Esophagus muscularis mucosa (tissue), 4 donors: ENCODE data around the gene INCA1. TPM values are rescaled to one million over a fixed set of nuclear protein-coding genes. Genes with fewer than 3 reads are reported as not detected.
A peak's percentile ranks its signal among the peaks of the same experiment; 100 is the strongest.

Source experiments
- DNase-seq: peaks from one replicate; pipeline ENCODE4 v3.0.0-alpha.2; 2017; ENCODE audit errors: extremely low spot score
- H3K27ac ChIP-seq, 4 donors: fragments of 200-600 bp; sonication (generic); replicated peaks in 1 of 4; 1 replicate in 3 of 4; 2 replicates in 1 of 4; pipeline ENCODE4 v1.5.1; 2016 to 2019; ENCODE audit warnings: mild to moderate bottlenecking in 1 of 4
- H3K27me3 ChIP-seq, 4 donors: fragments of 200-600 bp; sonication (generic); one replicate each; pipeline versions ENCODE4 v1.5.1 to v1.6.0; 2016 to 2019
- H3K36me3 ChIP-seq, 4 donors: fragments of 200-600 bp; sonication (generic); one replicate each; pipeline ENCODE4 v1.5.1; 2016 to 2019
- H3K4me1 ChIP-seq, 4 donors: fragments of 200-600 bp; sonication (generic); one replicate each; pipeline ENCODE4 v1.5.1; 2016 to 2019
- H3K4me3 ChIP-seq, 4 donors: fragments of 200-600 bp; sonication (generic); 1 replicate in 2 of 4; 2 replicates in 2 of 4; pipeline ENCODE4 v1.5.1; 2016 to 2019; ENCODE audit warnings: mild to moderate bottlenecking in 4 of 4, moderate library complexity in 1 of 4
- H3K9me3 ChIP-seq, 4 donors: fragments of 200-600 bp; sonication (generic); 1 replicate in 3 of 4; 2 replicates in 1 of 4; pipeline ENCODE4 v1.5.1; 2016 to 2019
- CTCF ChIP-seq, 3 experiments: fragments of 200-600 bp in 2 of 3; fragments of 450-650 bp in 1 of 3; sonication (generic) in 2 of 3; IDR thresholded peaks; one replicate each; pipeline ENCODE4 v1.5.1; 2017 to 2019; ENCODE audit warnings: antibody characterized with exemption in 3 of 3, mild to moderate bottlenecking in 2 of 3, moderate library complexity in 1 of 3
- EP300 ChIP-seq: sonication (generic); formaldehyde crosslinking; IDR thresholded peaks from one replicate; pipeline ENCODE4 v1.6.1; 2017; ENCODE audit warnings: antibody characterized with exemption
- POLR2A ChIP-seq: fragments of 450-650 bp; IDR thresholded peaks from one replicate; pipeline ENCODE4 v1.6.1; 2017; ENCODE audit warnings: antibody characterized with exemption, moderate library complexity, mild to moderate bottlenecking, low read depth
- POLR2AphosphoS5 ChIP-seq, 2 donors: sonication (generic); formaldehyde crosslinking; IDR thresholded peaks; one replicate each; pipeline ENCODE4 v1.6.1; 2017; ENCODE audit warnings: antibody characterized with exemption in 2 of 2
- WGBS: methylation state at CpG from one replicate; pipeline ENCODE4 v1.1.5; 2018; 5-methylcytosine and 5-hydroxymethylcytosine counted together
- intact Hi-C: fragments of 100-400 bp; cut with DNase I; formaldehyde crosslinking; loops from one replicate; pipeline ENCODE4 v1.15.1; 2023
- total RNA-seq, 4 donors: library from RNA; depleted of rRNA; stranded (reverse); fragments of >200 nt; gene quantifications; one replicate each; pipeline versions ENCODE4 v1.1.0 to v1.2.1, GENCODE V29; 2016

The INCA1 gene
- total RNA-seq, 4 donors from 2014 or later = 1.3 to 4.6 (median 3.0) TPM

- peaks cover 0 to 1% (median 0%) of the 10 kb centered on the region in 4 donors for H3K27me3 ChIP-seq
- no peaks in the 10 kb centered on the region for H3K9me3 ChIP-seq
- TF ChIP-seq EP300 (no peak), CTCF (IDR thresholded peaks at IDR 0.05) (no peak), POLR2A (no peak), POLR2AphosphoS5 (IDR thresholded peaks at IDR 0.05) (no peak)
- no peaks in the 10 kb centered on the region for H3K4me1 ChIP-seq
- no peaks in the 10 kb centered on the region for H3K36me3 ChIP-seq
- WGBS = 87% methylated on average over 14 of the region's 15 CpGs
- no peak overlapping the region for H3K27ac ChIP-seq
- no peak overlapping the region for H3K4me3 ChIP-seq
- no peak for DNase-seq
- intact Hi-C loops = no loop called here
Observed at GRCh38 chr17:5042157-5043022, 45.1 kb upstream of the INCA1 start.

- Histone ChIP-seq H3K9me3 (no peaks in the 10 kb centered on the region), H3K36me3 (no peaks in the 10 kb centered on the region), H3K4me3 (peak within 1 kb of the TSS in 1 of 4 donors; percentile 30), H3K27me3 (peaks cover 0 to 35% (median 3%) of the 10 kb centered on the region in 4 donors), H3K4me1 (peaks cover 3 to 18% (median 14%) of the 10 kb centered on the region in 4 donors), H3K27ac (no peak within 1 kb of the TSS)
- 22% methylated on average over 9 of the region's 24 CpGs for WGBS
- no peak for TF ChIP-seq POLR2A
- no peak for DNase-seq
- intact Hi-C loops = no loop called here
Observed at GRCh38 chr17:5035315-5035714, 38.0 kb upstream of the INCA1 start, which contains the start of gene SLC52A1. TSS of gene SLC52A1 (minus strand) at chr17:5035426. CDS start at chr17:5034606, 820 bp downstream.

GRCh38 chr17:5034651-5035050 lies 37.3 kb upstream of the INCA1 start:
- TF ChIP-seq POLR2A (no peak), POLR2AphosphoS5 (IDR thresholded peaks at IDR 0.05) (no peak)
- no peaks in the 10 kb centered on the region for H3K36me3 ChIP-seq
- intact Hi-C loops = no loop called here
- no peak overlapping the region for H3K4me3 ChIP-seq
- 91% methylated on average over 12 of the region's 14 CpGs for WGBS
- H3K9me3 ChIP-seq = no peaks in the 10 kb centered on the region
- peaks cover 3 to 18% (median 14%) of the 10 kb centered on the region in 4 donors for H3K4me1 ChIP-seq
- H3K27me3 ChIP-seq = peaks cover 0 to 35% (median 3%) of the 10 kb centered on the region in 4 donors
- no peak overlapping the region for H3K27ac ChIP-seq
- no peak for DNase-seq

- Histone ChIP-seq H3K4me1 (peaks cover 3 to 18% (median 14%) of the 10 kb centered on the region in 4 donors), H3K9me3 (no peaks in the 10 kb centered on the region), H3K36me3 (no peaks in the 10 kb centered on the region), H3K27me3 (peaks cover 0 to 35% (median 3%) of the 10 kb centered on the region in 4 donors), H3K27ac (no peak overlapping the region), H3K4me3 (no peak overlapping the region)
- TF ChIP-seq EP300 (no peak), POLR2A (no peak), CTCF (IDR thresholded peaks at IDR 0.05) (no peak), POLR2AphosphoS5 (IDR thresholded peaks at IDR 0.05) (no peak)
- WGBS = 93% methylated on average over 3 of the region's 5 CpGs
- intact Hi-C loops = no loop called here
- DNase-seq = no peak
Observed at GRCh38 chr17:5034063-5034462, 36.7 kb upstream of the INCA1 start.

GRCh38 chr17:5033352-5034015 lies 36.2 kb upstream of the INCA1 start:
- Histone ChIP-seq H3K27me3 (peaks cover 0 to 35% (median 3%) of the 10 kb centered on the region in 4 donors), H3K27ac (no peak overlapping the region), H3K36me3 (no peaks in the 10 kb centered on the region), H3K9me3 (no peaks in the 10 kb centered on the region), H3K4me3 (no peak overlapping the region), H3K4me1 (peaks cover 3 to 18% (median 14%) of the 10 kb centered on the region in 4 donors)
- WGBS = 91% methylated on average over 9 of the region's 13 CpGs
- TF ChIP-seq CTCF (IDR thresholded peaks at IDR 0.05) (no peak), POLR2AphosphoS5 (IDR thresholded peaks at IDR 0.05) (no peak), EP300 (no peak), POLR2A (no peak)
- intact Hi-C loops = no loop called here
- DNase-seq = no peak
